ENCODE data around the gene ATF1.

DNA sequence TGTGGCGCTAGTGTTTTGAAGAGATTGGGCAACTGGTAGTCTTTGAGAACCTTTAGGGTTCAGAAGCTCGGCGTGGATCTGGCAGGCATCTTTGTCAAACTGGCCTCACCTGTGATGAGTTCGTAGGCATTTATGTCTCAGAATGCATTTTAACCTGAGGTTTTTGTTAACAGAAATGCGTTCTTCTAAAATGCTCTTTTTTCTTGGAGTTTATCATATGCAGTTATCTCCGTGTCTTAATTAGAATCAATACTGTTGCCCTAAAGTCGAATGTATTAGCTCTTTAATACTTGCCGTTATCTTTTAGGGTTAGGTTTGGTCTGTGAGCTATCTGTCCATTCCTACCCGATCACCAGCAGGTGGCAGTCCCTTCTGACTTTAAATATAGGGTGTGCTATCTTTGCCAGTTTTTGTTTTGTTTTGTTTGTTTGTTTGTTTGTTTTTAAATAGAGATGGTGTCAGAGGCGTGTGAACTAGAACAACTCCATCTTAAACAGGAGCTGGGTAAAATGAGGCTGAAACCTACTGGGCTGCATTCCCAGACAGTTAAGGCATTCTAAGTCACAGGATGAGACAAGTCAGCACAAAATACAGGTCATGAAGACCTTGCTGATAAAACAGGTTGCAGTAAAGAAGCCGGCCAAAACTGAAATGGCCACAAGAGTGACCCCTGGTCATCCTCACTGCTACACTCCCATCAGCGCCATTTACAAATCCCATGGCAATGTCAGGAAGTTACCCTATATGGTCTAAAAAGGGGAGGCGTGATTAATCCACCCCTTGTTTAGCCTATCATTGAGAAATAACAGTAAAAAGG is 1.4 kb downstream of the ATF1 start:
- TF ChIP-seq POLR2A (IDR thresholded peaks at IDR 0.05): no peak
- TF ChIP-seq CTCF (IDR thresholded peaks at IDR 0.05): peak; percentile 51 to 80 (median 65)
